ENCODE measurements around the gene COL13A1. TPM values are rescaled to one million over a fixed set of nuclear protein-coding genes. Genes with fewer than 3 reads are reported as not detected.

Gene COL13A1
- total RNA-seq, 6 donors from 2014 or later = 4.3 to 21.2 (median 10.4) TPM

DNA sequence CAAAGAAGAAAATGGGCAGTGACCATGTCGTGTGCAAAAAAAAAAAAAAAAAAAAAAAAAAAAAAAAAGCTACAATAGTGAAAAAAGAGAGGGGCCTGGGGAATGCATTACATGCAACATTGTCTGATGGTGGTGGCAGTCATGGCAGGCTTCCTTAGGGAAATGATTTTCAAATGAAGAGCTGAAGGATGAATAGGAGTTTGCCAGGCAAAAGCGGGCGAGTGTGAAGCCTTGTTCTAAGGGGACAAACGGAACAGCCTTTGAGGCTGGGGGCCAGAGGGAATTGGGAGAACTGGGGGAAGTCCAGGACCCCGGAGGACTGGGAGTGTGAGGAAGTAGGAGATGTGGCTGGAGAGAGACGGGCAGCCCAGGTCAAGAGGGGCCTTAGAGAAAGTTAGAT lies 3.1 kb downstream of the COL13A1 start:
- no peaks in the 10 kb centered on the region for H3K9me3 ChIP-seq
- TF ChIP-seq EP300 (IDR thresholded peaks at IDR 0.05) (no peak), POLR2AphosphoS5 (IDR thresholded peaks at IDR 0.05) (no peak), POLR2A (IDR thresholded peaks at IDR 0.05) (no peak)
- TF ChIP-seq, protein P1, sequence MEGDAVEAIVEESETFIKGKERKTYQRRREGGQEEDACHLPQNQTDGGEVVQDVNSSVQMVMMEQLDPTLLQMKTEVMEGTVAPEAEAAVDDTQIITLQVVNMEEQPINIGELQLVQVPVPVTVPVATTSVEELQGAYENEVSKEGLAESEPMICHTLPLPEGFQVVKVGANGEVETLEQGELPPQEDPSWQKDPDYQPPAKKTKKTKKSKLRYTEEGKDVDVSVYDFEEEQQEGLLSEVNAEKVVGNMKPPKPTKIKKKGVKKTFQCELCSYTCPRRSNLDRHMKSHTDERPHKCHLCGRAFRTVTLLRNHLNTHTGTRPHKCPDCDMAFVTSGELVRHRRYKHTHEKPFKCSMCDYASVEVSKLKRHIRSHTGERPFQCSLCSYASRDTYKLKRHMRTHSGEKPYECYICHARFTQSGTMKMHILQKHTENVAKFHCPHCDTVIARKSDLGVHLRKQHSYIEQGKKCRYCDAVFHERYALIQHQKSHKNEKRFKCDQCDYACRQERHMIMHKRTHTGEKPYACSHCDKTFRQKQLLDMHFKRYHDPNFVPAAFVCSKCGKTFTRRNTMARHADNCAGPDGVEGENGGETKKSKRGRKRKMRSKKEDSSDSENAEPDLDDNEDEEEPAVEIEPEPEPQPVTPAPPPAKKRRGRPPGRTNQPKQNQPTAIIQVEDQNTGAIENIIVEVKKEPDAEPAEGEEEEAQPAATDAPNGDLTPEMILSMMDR (IDR thresholded peaks at IDR 0.05) = no peak

DNA sequence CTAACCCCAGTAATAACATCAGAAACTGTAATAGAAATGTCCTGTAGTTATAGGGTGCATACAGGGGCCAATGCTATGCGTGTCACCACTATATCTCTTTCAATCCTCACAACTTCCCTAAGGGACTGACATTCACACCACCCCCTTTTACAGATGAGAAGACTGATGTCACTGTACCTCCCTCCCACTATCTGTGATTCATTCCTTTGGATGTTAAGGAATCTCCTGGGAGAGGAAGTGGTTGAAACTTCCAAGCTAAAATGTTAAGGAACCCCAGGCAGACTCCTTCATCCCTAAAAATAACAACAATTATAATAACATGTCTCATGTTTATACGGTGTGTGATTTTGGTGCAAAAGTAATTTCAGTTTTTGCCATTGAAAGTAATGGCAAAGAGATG lies 5.4 kb downstream of the COL13A1 start:
- peaks cover 9 to 14% (median 10%) of the 10 kb centered on the region in 4 donors for H3K4me1 ChIP-seq
- no peak for TF ChIP-seq EP300 (IDR thresholded peaks at IDR 0.05)
- no peak for TF ChIP-seq POLR2A (IDR thresholded peaks at IDR 0.05)
- no peak for TF ChIP-seq POLR2AphosphoS5 (IDR thresholded peaks at IDR 0.05)
- TF ChIP-seq, protein P1 (IDR thresholded peaks at IDR 0.05) = no peak
- 79 to 83% methylated on average over 2 of the region's 2 CpGs for WGBS, 2 donors

More for the DNA sequence above, 3.1 kb downstream of the COL13A1 start:
- ATAC-seq (ENCODE audit: low FRiP score in 2 of 2) = no peak
- DNase-seq = no peak
- no peak overlapping the region for H3K27ac ChIP-seq
- H3K4me1 ChIP-seq = peaks cover 18 to 27% (median 21%) of the 10 kb centered on the region in 4 donors
- no peaks in the 10 kb centered on the region for H3K36me3 ChIP-seq
- no peak overlapping the region for H3K4me3 ChIP-seq
- 85 to 90% methylated on average over 6 of the region's 6 CpGs for WGBS, 2 donors
- peaks cover 0 to 21% (median 10%) of the 10 kb centered on the region in 4 donors for H3K27me3 ChIP-seq

DNA sequence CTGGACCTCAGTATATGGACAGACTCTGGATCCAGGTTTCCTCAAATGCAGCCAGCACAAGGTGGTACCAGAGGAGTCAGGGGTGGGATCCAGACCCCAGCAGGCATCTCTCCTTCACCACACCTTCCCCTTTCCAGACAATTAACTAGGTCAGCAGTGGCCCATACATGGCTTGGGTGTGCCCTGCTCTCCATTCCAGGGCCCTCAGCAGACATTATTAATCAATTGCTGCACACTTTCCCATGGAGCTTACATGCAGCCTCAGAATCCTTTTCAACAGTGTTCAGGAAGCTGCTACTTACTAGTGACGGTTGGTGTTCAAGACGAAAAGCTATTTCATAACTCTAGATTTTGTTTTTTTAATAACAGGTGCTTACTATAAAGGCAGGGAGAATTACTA lies 6.0 kb downstream of the COL13A1 start:
- no peak for ATAC-seq (ENCODE audit: low FRiP score in 2 of 2)

More for the DNA sequence above, 5.4 kb downstream of the COL13A1 start:
- Histone ChIP-seq H3K9me3 (no peaks in the 10 kb centered on the region), H3K27me3 (peaks cover 0 to 17% (median 7%) of the 10 kb centered on the region in 4 donors), H3K4me3 (no peak overlapping the region), H3K27ac (no peak overlapping the region), H3K36me3 (no peaks in the 10 kb centered on the region)
- no peak for ATAC-seq (ENCODE audit: low FRiP score in 2 of 2)
- DNase-seq = no peak

DNA sequence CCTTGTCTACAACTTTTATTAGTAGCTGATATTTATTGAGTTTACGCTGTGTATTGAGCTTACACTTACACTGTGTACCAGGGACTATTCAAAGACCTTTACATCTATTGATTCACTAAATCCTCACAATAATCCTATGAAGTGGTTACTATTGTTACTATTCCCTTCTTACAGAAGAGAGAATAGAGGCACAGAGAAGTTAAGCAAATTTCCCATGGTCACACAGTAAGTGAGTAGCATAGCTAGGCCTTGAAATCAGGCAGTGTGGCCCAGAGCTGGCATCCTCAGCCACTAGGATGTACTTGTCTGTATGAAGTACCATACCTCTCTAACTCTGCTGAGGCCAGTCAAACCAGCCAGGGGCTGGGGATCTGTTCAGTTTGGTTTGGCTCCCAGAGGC lies 7.6 kb downstream of the COL13A1 start:
- Histone ChIP-seq H3K4me3 (no peak overlapping the region), H3K9me3 (no peaks in the 10 kb centered on the region), H3K27me3 (no peaks in the 10 kb centered on the region), H3K27ac (no peak overlapping the region), H3K4me1 (no peaks in the 10 kb centered on the region), H3K36me3 (no peaks in the 10 kb centered on the region)
- TF ChIP-seq POLR2AphosphoS5 (IDR thresholded peaks at IDR 0.05) = no peak
- no peak for TF ChIP-seq POLR2A (IDR thresholded peaks at IDR 0.05)
- no peak for TF ChIP-seq EP300 (IDR thresholded peaks at IDR 0.05)
- TF ChIP-seq, protein P1 (IDR thresholded peaks at IDR 0.05) = no peak
- DNase-seq = no peak
- no peak for ATAC-seq (ENCODE audit: low FRiP score in 2 of 2)
- WGBS, 2 donors = 100% methylated on average over 1 of the region's 1 CpG

More for the DNA sequence above, 6.0 kb downstream of the COL13A1 start:
- no peak for DNase-seq
- Histone ChIP-seq H3K27ac (no peak overlapping the region), H3K9me3 (no peaks in the 10 kb centered on the region), H3K27me3 (peaks cover 0 to 11% (median 6%) of the 10 kb centered on the region in 4 donors), H3K4me1 (peaks cover 3 to 9% (median 5%) of the 10 kb centered on the region in 4 donors), H3K4me3 (no peak overlapping the region), H3K36me3 (no peaks in the 10 kb centered on the region)
- TF ChIP-seq, protein P1 (IDR thresholded peaks at IDR 0.05) = no peak
- WGBS, 2 donors = 52 to 81% methylated on average over 2 of the region's 2 CpGs

DNA sequence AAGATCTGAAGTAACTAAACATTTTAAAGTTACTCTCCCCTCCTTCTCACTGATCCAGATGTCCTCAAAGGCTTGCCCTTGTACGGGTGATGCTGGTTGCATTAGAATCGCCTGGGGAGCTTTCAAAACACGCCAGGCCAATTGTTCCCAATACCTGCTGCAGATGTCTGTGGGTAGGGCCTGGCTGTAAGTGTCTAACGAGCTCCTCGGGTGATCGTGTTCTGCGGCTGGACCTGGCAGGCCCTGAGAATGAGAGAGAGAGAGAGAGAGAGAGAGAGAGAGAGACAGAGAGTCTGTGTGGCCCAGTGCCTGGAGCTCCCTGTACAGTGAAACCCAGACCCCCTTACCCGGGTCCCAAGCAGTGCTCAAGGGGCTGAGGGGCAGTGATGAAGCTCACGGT lies 8.4 kb downstream of the COL13A1 start:
- TF ChIP-seq EP300 (IDR thresholded peaks at IDR 0.05) (no peak), POLR2AphosphoS5 (IDR thresholded peaks at IDR 0.05) (no peak), POLR2A (IDR thresholded peaks at IDR 0.05) (no peak)
- TF ChIP-seq, protein P1 (IDR thresholded peaks at IDR 0.05) = no peak
- H3K27me3 ChIP-seq = no peaks in the 10 kb centered on the region
- H3K36me3 ChIP-seq = no peaks in the 10 kb centered on the region
- DNase-seq (no peak), ATAC-seq (ENCODE audit: low FRiP score in 2 of 2) (no peak)
- no peaks in the 10 kb centered on the region for H3K9me3 ChIP-seq
- 77 to 83% methylated on average over 9 of the region's 9 CpGs for WGBS, 2 donors
- no peak overlapping the region for H3K4me3 ChIP-seq
- no peak overlapping the region for H3K27ac ChIP-seq
- H3K4me1 ChIP-seq = no peaks in the 10 kb centered on the region

All from upper lobe of left lung (tissue), 6 donors.